Vagina (tissue), 2 donors: ENCODE measurements around the gene FOXC2. TPM values are rescaled to one million over a fixed set of nuclear protein-coding genes. Genes with fewer than 3 reads are reported as not detected.
A peak's percentile ranks its signal among the peaks of the same experiment; 100 is the strongest.

Experiments used
- DNase-seq, 2 donors: peaks; one replicate each; pipeline ENCODE4 v3.0.0-alpha.2; 2017; ENCODE audit errors: extremely low spot score in 2 of 2
- H3K27ac ChIP-seq: fragments of 200-600 bp; sonication (generic); one replicate; pipeline ENCODE4 v1.5.1; 2019
- H3K27me3 ChIP-seq: fragments of 200-600 bp; sonication (generic); one replicate; pipeline ENCODE4 v1.5.1; 2019
- H3K36me3 ChIP-seq, 2 donors: fragments of 200-600 bp; sonication (generic); one replicate each; pipeline ENCODE4 v1.5.1; 2017 to 2019
- H3K4me1 ChIP-seq: fragments of 200-600 bp; sonication (generic); one replicate; pipeline ENCODE4 v1.5.1; 2019
- H3K4me3 ChIP-seq, 2 donors: fragments of 200-600 bp; sonication (generic); 1 replicate in 1 of 2; 2 replicates in 1 of 2; pipeline ENCODE4 v1.5.1; 2016 to 2019
- H3K9me3 ChIP-seq: fragments of 200-600 bp; sonication (generic); one replicate; pipeline ENCODE4 v1.5.1; 2019
- CTCF ChIP-seq, 3 experiments: fragments of 450-650 bp in 2 of 3; fragments of 200-600 bp in 1 of 3; sonication (generic) in 1 of 3; IDR thresholded peaks; one replicate each; pipeline ENCODE4 v1.5.1; 2017 to 2019; ENCODE audit warnings: antibody characterized with exemption in 3 of 3, mild to moderate bottlenecking in 2 of 3, moderate library complexity in 2 of 3
- POLR2A ChIP-seq, 2 donors: fragments of 450-650 bp; IDR thresholded peaks; one replicate each; pipeline ENCODE4 v1.6.1; 2017; ENCODE audit warnings: antibody characterized with exemption in 2 of 2, mild to moderate bottlenecking in 2 of 2, moderate library complexity in 2 of 2
- POLR2AphosphoS5 ChIP-seq, 2 donors: sonication (generic); formaldehyde crosslinking; IDR thresholded peaks; one replicate each; pipeline ENCODE4 v1.9.0; 2017; ENCODE audit warnings: antibody characterized with exemption in 2 of 2, mild to moderate bottlenecking in 2 of 2, low read depth in 1 of 2; ENCODE audit not compliant: insufficient read depth in 1 of 2
- intact Hi-C: fragments of 100-400 bp; cut with DNase I; formaldehyde crosslinking; loops from one replicate; pipeline ENCODE4 v1.15.1; 2023
- total RNA-seq: library from RNA; depleted of rRNA; stranded (reverse); fragments of >200 nt; gene quantifications from one replicate; pipeline ENCODE4 v1.2.3, GENCODE V29; 2016

Gene FOXC2
- total RNA-seq, 1 donor from 2014 or later, result 2.7 TPM

GRCh38 chr16:86579268-86580062 lies 12.8 kb downstream of the FOXC2 start:
- intact Hi-C loops, result no loop called here
- H3K27ac ChIP-seq, result no peak overlapping the region
- peak overlapping the region in 1 of 2 donors; percentile 5 for H3K4me3 ChIP-seq
- peaks cover 14% of the 10 kb centered on the region for H3K4me1 ChIP-seq
- H3K27me3 ChIP-seq, result peaks cover 3% of the 10 kb centered on the region
- no peak for DNase-seq
- no peaks in the 10 kb centered on the region for H3K36me3 ChIP-seq
- no peak for TF ChIP-seq POLR2A (IDR thresholded peaks at IDR 0.05)
- no peak for TF ChIP-seq CTCF (IDR thresholded peaks at IDR 0.05)
- TF ChIP-seq POLR2AphosphoS5 (IDR thresholded peaks at IDR 0.05; ENCODE audit: insufficient read depth in 1 of 2, low read depth in 1 of 2), result no peak
- no peaks in the 10 kb centered on the region for H3K9me3 ChIP-seq

- DNase-seq, result no peak
- no peaks in the 10 kb centered on the region for H3K9me3 ChIP-seq
- intact Hi-C loops, result no loop called here
- H3K36me3 ChIP-seq, result no peaks in the 10 kb centered on the region
- peaks cover 13% of the 10 kb centered on the region for H3K4me1 ChIP-seq
- H3K27ac ChIP-seq, result no peak overlapping the region
- H3K27me3 ChIP-seq, result peaks cover 3% of the 10 kb centered on the region
- no peak for TF ChIP-seq POLR2A (IDR thresholded peaks at IDR 0.05)
- no peak for TF ChIP-seq CTCF (IDR thresholded peaks at IDR 0.05)
- no peak for TF ChIP-seq POLR2AphosphoS5 (IDR thresholded peaks at IDR 0.05; ENCODE audit: insufficient read depth in 1 of 2, low read depth in 1 of 2)
- no peak overlapping the region for H3K4me3 ChIP-seq
Observed at GRCh38 chr16:86580063-86580790, 13.6 kb downstream of the FOXC2 start.

DNA sequence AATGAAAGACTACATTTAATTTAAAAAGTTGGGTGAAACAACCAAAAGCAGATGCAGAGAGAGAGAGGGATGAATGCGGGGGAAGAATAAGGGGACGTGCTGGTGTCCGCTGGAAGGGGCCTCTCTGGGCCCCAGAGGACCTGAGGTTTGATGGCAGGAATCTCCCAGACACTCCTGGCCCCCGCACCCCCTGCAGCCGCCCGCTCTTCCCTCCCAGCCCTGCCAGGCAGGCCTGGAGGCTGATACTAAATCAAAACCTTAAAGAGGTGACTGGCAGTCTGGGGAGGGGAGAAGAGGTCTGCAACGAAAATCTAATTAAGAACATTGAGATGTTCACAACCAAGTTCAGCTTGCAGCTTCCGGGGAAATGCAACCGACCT lies 14.2 kb downstream of the FOXC2 start:
- DNase-seq, result no peak
- Histone ChIP-seq H3K36me3 (no peaks in the 10 kb centered on the region), H3K27me3 (peaks cover 3% of the 10 kb centered on the region), H3K27ac (no peak overlapping the region), H3K4me1 (peaks cover 8% of the 10 kb centered on the region), H3K4me3 (no peak overlapping the region), H3K9me3 (no peaks in the 10 kb centered on the region)
- intact Hi-C loops, result no loop called here
- TF ChIP-seq POLR2A (IDR thresholded peaks at IDR 0.05), result no peak
- TF ChIP-seq POLR2AphosphoS5 (IDR thresholded peaks at IDR 0.05; ENCODE audit: insufficient read depth in 1 of 2, low read depth in 1 of 2), result no peak
- no peak for TF ChIP-seq CTCF (IDR thresholded peaks at IDR 0.05)

DNA sequence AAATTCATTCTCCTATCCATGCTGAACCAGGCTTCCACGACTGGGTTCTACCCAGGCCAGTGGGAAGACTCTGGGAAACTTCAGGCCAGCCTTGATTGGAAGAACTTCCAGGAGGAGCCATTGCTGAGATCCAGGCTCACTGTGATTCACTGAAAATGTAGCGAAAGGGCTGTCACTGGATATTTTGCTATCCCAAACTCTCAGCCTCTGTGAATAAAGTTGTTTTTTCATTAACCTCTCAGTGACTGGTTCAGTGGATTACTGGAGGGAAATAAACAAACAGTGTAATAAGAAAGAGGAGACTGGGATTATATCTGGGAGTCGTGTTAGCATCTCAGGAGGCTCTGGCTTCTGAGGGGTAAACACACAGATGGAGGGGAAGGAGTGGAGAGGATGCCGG lies 14.8 kb downstream of the FOXC2 start:
- no peak overlapping the region for H3K27ac ChIP-seq

More for the DNA sequence above, 14.8 kb downstream of the FOXC2 start:
- DNase-seq, result no peak
- TF ChIP-seq CTCF (IDR thresholded peaks at IDR 0.05) (no peak), POLR2A (IDR thresholded peaks at IDR 0.05) (no peak), POLR2AphosphoS5 (IDR thresholded peaks at IDR 0.05; ENCODE audit: insufficient read depth in 1 of 2, low read depth in 1 of 2) (no peak)
- intact Hi-C loops, result no loop called here
- Histone ChIP-seq H3K27me3 (peaks cover 3% of the 10 kb centered on the region), H3K4me1 (peaks cover 5% of the 10 kb centered on the region), H3K36me3 (no peaks in the 10 kb centered on the region), H3K4me3 (no peak overlapping the region), H3K9me3 (no peaks in the 10 kb centered on the region)
